Myocyte (in vitro differentiated cells): Measurements from ENCODE around the gene SLC11A2. TPM values are rescaled to one million over a fixed set of nuclear protein-coding genes. Genes with fewer than 3 reads are reported as not detected.
"Not testable (repeated sequence)": the region's sequence is repeated elsewhere in the genome, so short reads cannot be mapped to it uniquely, and the experiment has no call there.

Experiments used
- DNase-seq: peaks from one replicate; pipeline ENCODE4 v3.0.0-alpha.2; 2012; ENCODE audit warnings: low read depth
- total RNA-seq: library from RNA; depleted of rRNA; stranded (reverse); fragments of >200 nt; gene quantifications from 2 replicates; pipeline ENCODE4 v1.2.3, GENCODE V29; 2014

Gene SLC11A2
- total RNA-seq, 1 donor from 2014 or later = 54.9 TPM

- DNase-seq = no peak
Measured at GRCh38 chr12:50991291-50991690, 34.9 kb downstream of the SLC11A2 start.

- DNase-seq = no peak
Measured at GRCh38 chr12:50990791-50991190, 35.4 kb downstream of the SLC11A2 start.

GRCh38 chr12:50990147-50990727 is 35.9 kb downstream of the SLC11A2 start:
- no peak for DNase-seq

GRCh38 chr12:50988871-50989270 is 37.3 kb downstream of the SLC11A2 start:
- no peak for DNase-seq

GRCh38 chr12:50988051-50988450 is 38.1 kb downstream of the SLC11A2 start:
- DNase-seq = no peak

GRCh38 chr12:50986966-50987737 is 39.0 kb downstream of the SLC11A2 start:
- peak; percentile 74 for DNase-seq

GRCh38 chr12:50985322-50985721 is 40.9 kb downstream of the SLC11A2 start:
- DNase-seq = peak; percentile 70

GRCh38 chr12:50984586-50985298 is 41.4 kb downstream of the SLC11A2 start:
- no peak for DNase-seq

GRCh38 chr12:50981319-50982239 is 44.6 kb downstream of the SLC11A2 start:
- DNase-seq = no peak

GRCh38 chr12:50980545-50980944 is 45.6 kb downstream of the SLC11A2 start:
- no peak for DNase-seq

- no peak for DNase-seq
Measured at GRCh38 chr12:50979369-50980052, 46.7 kb downstream of the SLC11A2 start.

GRCh38 chr12:50971946-50972345 is 54.2 kb downstream of the SLC11A2 start:
- DNase-seq = peak; percentile 71

GRCh38 chr12:50964432-50964831 is 61.8 kb downstream of the SLC11A2 start:
- DNase-seq = no peak

GRCh38 chr12:50961708-50962107 is 64.5 kb downstream of the SLC11A2 start:
- no peak for DNase-seq

GRCh38 chr12:50960130-50960529 is 66.1 kb downstream of the SLC11A2 start:
- DNase-seq = no peak

GRCh38 chr12:50955697-50956096 is 70.5 kb downstream of the SLC11A2 start:
- no peak for DNase-seq

GRCh38 chr12:50955288-50955687 is 70.9 kb downstream of the SLC11A2 start:
- DNase-seq = no peak

- DNase-seq = not testable (repeated sequence)
Measured at GRCh38 chr12:50954789-50955188, 71.4 kb downstream of the SLC11A2 start.

- no peak for DNase-seq
Measured at GRCh38 chr12:50953047-50953446, 73.1 kb downstream of the SLC11A2 start.

- DNase-seq = no peak
Measured at GRCh38 chr12:50952510-50952909, 73.7 kb downstream of the SLC11A2 start, which contains the start of gene HIGD1C. Gene HIGD1C, plus strand, starts transcription at chr12:50952544. Its CDS starts 1,455 bp downstream, at chr12:50953999.
